Stimulated activated CD4-positive, alpha-beta T cell treated with anti-CD3 and anti-CD28 coated beads, Interleukin-15, amount 100 ng/mL, for 48 hours (primary cell): ENCODE measurements around the gene RFPL1.
A peak's percentile ranks its signal among the peaks of the same experiment; 100 is the strongest.
"Not testable (repeated sequence)": the region's sequence is repeated elsewhere in the genome, so short reads cannot be mapped to it uniquely, and the experiment has no call there.

ENCODE experiments used
- DNase-seq, 2 donors: peaks; one replicate each; pipeline ENCODE4 v3.0.0-alpha.2; 2020; ENCODE audit warnings: low read depth in 2 of 2

RFPL1 gene

DNA sequence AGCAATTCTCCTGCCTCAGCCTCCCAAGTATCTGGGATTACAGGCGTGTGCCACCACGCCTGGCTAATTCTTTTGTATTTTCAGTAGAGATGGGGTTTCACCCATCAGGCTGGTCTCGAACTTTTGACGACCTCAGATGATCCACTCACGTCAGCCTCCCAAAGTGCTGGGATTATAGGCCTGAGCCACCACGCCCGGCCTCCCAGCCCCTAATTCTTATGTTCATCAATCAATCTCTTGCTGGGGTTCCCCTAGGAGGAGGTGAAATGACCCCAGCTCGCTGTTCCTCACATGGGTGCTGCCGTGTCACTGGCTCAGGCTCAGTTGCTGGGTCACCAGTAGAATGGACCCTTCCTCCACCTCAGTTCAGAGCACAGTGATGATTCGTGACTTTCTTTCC is at the start of gene RFPL1:
Gene RFPL1 (plus strand): TSS at position 301 of the 400 bp plus-strand sequence.
- DNase-seq = not testable (repeated sequence)

DNA sequence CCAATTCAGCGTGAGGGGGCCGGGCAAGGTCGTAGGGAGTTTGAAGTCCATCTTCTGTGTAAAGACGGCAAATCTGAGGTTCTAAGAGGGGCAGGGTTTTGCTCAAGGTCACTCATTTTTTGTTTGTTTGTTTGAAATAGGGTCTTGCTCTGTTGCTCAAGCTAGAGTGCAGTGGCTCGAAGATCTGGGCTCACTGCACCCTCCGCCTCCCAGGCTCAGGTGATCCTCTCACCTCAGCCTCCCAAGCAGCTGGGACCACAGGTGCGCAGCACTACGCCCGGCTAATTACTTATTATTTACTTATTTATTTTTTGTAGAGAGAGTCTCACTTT is 49.7 kb upstream of the RFPL1 start:
- no peak for DNase-seq

DNA sequence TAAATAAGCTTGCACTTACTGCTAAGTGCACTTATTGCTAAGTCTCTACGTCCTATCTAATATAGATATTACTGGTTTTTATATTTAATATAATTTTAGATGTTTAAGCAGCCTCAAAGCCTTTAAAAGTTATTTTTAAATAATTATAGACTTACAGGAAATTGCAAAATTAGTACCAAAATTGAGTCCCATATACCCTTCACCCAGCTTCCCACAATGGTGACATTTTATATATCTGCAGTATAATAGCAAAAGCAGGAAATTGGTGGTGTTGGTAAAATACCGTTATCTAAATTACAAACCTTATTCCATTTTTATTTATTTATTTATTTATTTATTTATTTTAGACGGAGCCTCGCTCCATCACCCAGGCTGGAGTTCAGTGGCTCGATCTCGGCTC is 48.1 kb upstream of the RFPL1 start:
- no peak for DNase-seq

DNA sequence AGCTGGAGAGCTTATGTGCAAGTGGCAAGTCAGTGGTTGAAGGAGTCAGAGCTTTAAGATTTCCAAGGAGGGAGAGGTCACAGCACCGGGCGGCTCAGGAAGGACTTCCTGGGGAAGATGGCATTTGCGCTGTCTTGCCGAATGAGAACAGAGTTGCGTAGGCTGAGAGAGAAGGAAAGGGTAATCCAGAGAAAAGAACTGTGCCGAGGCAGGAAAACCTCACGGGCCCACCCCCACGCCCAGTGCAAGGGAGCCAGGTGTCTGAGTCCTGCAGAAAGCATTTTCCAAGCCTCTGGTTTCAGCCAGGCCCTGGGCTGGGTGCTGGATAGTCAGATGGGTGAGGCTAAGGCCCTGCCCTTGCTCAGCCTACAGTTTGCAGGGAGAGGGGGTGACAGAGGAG is 46.8 kb upstream of the RFPL1 start:
- no peak for DNase-seq

DNA sequence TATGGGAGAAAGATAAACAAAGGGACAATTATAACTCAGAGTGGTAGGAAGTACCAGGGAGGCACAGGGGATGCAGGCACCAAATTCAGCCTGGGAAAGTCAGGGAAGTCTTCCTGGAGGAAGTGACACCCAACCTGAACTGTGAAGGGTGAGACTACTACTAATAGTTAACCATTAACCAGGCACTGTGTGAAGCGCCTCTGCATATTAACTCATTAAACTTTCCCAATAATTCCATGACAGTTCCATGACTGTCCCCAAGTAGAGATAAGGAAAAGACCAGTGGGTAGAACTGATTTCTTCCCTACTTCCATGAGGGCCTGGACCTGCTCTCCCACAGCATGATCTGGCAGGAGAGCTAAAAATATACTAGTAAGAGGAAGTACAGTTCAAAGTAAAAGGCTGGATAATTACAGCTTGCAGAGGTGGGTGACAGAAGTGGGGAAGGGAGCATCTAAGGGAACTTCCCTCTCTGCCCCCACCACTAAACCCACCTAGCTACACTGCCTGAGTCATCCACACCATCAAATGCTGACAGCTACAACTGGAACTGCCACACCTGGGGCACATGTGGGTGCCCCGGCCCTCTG is 45.3 kb upstream of the RFPL1 start:
- DNase-seq = no peak

DNA sequence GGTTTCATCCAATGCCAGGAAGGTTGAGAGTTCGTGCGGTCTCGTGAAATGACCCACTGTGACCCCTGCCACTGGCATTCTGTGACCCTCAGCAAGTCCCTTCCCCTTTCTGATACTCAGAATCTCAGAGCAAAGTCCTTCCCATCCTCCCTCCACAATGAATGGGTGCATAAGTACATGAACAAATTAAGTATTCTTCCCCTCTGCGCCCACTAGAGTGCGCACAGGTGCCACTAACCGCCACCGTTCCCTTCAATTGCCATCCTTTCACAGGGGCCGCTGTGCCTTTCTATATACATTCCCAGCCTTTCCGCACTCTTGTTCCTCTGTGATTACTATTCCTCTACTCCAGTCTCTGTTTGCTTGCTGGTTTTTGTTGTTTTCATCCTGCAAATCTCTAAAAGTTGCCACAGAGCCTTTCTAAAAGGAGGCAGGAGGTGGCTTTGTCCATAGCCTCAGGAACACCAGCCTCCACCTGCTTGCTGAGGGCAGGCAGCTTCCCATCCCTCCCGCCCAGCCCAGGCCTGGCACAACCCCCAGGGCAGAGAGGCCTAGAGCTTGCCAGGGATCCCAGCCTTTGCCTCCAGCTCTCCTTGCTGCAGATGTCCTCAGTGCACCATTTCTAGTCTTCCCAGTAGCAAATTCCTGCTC is 43.3 kb upstream of the RFPL1 start:
- peak; percentile 32 to 50 for DNase-seq

DNA sequence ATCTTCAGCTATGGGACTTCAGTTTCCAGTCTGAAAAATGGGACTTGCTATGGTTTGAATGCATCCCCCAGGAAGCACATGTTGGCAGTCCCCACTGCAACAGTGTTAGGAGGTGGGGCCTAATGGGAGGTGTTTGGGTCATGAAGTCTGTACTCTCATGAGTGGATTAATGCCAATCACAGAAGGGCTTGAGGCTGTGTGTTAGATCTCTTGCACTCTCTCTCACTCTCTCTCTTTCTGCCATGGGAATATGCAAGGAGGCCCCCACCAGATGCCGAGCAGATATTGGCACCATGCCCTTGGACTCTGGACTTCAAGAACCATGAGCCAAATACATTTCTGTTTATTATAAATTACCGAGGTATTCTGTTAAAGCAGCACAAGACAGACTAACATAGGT is 42.3 kb upstream of the RFPL1 start:
- DNase-seq = no peak

DNA sequence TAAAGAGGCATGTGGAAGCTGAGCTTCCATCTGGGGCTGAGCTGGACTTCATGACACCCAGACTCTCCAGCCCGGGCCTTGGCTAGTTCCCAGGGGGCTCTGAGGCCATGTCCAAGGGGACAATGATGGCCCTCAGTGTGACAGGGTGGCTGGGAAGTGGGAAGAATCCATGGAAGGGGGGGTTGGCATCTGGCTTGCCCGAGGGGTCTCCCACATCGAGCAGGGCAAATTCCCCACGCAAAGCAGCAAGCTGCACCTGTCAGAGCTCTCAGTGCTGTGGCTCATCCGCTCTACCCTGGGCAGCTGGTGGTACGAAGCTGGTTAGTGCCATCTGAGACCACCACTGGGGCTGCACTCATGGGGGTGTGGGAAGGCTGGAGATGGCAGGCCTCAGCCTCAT is 40.6 kb upstream of the RFPL1 start:
- DNase-seq = no peak

DNA sequence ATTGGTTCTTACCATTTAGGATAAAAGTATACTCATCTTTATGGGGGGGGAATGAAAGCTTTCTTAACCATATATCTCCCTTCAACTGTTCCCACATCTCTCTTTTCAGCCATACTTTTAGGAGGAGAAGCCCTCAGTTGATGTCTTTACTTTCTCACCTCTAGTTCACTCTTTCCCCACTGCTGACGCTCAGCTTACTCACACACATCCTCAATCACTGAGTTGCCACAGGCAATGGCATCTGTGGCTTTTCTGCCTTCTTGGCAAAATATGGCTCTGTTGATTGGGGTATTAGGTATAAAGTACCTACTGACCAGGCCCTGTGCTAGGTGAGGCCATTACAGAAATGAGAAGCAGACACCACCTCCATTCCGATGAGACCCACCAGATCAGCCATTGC is 37.8 kb upstream of the RFPL1 start:
- no peak for DNase-seq

DNA sequence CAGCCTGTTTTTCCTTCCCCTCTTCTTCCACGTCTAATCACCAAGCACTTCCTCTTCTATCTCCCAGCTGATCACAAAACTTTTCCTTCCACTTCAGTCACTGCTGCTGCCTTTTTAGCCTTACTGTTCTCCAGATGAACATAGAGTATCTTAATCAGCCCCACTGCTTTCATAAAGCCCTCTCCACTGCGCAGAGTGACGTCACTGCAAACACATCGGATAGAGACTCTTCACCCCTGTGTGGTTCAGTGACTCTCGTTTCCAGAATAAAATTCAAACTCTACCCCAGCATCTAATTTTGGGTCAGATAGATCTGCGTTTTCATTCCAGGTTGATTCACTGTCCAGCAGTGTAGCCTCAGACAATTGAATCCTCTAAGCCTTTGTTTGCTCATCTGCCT is 36.8 kb upstream of the RFPL1 start:
- DNase-seq = not testable (repeated sequence)

DNA sequence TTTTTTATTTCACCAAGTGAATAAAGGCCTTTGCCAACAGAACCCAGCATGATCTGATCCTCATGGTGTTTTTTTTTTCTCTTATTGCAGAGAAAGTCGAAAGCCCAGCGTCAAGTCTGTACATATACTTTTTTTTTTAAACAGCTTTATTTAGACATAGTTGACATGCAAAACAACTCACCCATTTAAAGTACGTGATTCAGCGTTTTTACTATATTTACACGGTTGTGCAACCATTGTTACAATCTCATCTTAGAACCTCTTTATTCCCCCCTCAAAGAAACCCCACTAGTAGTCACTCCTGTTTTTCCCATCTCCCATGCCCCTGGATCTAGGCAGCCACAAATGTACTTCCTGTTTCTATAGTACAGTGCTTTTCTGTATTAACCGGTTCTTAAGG is 29.4 kb upstream of the RFPL1 start:
- no peak for DNase-seq

DNA sequence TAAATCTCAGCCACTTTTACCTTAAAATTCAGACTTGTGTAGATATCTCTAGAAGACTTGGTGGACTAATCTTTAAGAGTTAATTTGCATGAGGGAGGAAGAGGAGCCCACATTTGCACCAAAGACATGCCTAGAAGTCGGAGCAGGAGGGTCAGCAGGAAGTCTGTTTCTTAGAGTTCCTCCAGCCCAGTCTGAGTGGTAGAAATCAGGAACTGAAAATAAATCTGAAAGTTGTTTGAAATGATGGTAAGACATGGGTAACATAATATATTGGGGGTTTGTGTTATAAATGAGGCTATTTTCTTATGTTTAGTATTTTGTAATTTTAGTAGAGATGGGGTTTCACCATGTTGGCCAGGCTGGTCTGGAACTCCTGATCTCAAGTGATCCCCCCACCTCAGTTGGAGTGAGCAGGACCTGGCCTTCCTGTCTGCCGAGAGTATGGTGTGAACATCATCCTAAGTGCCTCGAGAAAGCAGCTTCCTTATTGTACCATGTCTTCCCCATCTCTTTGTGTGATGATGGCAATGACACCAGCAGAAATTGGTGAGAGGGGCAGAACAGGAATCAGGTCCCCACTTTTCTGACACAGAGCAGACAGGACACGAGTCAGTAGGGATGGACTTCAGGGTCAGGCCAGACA is 26.7 kb upstream of the RFPL1 start:
- DNase-seq = not testable (repeated sequence)

DNA sequence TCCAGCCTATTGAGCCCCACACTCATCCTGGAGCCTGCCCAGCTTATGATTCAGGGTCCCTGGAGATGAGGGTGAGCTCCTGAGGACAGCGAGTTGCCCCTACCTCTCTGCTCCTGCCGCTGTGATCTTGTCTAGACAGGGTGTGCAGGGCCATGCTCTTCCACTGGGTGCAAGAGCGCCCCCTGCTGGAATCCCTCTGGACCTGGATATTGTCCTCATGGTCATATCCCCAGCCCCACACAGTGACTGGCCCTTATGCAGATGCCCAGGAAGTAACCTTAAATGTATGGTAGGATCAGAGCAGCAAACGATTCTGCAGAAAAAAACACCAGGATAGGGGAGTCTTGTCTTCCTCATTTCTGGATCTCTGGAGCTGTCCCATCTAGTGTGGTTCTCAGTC is 25.6 kb upstream of the RFPL1 start:
- DNase-seq = not testable (repeated sequence)

DNA sequence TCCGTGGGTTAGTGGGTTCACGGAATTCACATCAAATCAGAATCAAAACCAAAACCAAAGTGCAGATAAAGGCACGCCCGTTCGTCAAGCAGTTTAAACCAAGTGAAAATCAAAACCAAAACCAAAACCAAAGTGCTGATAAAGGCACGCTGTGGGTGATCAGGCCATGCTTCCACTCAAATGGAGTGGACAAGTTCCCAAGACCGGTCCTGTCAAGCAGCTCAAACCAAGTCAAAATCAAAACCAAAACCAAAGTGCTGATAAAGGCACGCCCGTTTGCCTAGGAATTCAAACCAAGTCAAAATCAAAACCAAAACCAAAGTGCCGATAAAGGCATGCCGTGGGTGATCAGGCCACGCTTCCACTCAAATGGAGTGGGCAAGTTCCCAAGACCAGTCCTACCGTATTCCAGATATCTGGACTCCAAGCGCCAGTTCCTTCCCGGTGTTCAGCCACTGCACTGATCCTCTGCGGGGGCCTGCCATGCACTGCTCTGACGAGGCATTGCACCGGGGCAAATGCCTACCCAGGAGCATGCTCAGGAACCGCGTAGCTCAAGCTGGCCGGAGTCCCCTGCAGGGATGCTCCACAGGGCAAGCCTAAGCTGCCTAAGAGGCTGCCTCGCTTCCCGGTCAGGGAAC is 23.3 kb upstream of the RFPL1 start:
- peak; percentile 32 to 46 for DNase-seq

DNA sequence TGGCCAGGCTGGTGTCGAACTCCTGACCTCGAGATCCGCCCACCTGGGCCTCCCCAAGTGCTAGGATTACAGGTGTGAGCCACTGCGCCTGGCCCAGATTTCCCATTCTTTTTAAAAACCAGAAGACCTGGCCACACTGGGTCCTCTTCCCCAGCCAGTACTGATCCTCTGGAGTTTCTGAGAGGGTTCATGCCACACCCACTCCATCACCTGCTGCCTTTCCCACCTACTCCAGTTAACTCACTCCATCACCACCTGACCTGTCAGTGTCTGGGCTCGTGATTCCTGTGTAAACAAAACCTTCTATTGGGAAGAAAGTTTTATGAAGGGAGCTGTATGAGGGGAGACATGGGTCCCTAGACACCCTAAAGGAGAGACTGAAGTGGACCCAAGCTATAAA is 19.7 kb upstream of the RFPL1 start:
- not testable (repeated sequence) for DNase-seq

DNA sequence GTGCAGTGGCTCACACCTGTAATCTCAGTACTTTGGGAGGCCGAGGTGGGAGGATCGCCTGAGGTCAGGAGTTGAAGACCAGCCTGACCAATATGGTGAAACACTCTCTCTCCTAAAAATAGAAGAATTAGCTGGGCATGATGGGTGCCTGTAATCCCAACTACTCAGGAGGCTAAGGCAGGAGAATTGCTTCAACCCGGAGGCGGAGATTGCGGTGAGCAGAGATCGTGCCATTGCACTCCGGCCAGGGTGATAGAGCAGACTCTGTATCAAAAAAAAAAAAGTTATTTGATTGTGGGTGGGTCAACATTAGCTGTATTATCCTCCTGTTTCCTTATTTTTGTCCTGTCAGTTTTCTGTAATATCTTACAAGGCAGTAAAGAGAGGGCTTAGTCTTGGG is 11.9 kb upstream of the RFPL1 start:
- DNase-seq = no peak

DNA sequence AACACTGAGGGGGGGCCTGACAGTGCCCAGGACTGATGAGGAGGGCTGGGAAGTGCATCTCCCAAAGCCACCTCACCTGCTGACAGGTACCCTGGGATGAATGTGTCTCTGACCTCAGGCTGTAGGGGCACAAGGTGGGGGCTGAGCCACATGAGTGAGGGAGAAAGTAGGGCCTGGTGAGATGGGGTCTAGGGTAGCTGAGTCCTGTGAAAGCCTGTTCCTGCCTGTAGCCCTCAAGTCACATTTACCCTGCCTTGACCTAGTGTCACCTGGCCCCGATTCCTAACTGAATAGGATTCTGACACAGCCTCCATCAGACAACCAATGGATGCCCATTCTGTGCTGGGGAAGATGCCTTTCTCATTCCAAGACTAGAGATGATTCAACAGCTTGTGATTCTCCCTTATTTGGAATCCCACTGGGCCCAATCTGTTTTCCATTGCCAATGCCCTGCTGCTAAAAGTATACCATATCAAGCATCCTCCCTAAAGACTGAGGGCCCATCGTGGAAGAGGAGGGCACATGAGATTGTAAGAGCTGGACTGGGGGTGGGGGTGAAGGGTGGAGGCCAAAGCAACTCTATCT is 11.1 kb upstream of the RFPL1 start:
- no peak for DNase-seq

DNA sequence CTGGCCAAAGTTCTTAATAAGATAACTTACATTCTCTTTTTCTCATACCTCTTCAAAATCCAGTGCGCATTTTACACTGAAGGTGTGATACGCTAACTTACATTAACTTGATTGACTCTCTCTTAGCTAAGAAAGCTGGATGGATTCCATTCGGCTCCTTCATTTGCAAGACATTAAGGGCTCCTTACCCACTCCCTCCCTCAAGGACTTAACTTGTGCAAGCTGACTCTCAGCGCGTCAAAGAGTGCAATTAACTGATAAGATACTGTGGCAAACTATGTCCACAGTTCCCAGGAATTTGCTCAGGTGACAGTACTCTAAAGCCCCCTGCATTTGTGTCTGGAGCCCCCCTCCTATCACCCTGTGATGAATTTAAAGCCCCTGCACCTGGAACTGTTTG is 6.4 kb upstream of the RFPL1 start:
- DNase-seq = no peak

DNA sequence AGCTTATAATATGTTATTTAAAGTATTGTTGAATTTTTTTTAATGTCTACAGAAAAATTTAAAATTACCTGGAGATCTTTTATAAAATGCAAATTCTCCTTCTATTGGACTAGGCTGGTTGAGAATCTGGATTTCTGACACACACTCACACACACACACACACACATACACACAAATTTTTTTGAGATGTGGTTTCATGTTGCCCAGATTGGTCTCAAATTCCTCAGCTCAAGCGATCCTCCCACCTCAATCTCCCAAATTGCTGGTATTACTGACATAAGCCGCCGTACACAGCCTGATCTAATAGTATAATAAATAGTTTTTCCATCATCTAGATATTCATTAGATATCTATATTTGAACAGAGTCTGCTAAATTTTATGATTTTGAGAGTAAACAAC is 4.5 kb upstream of the RFPL1 start:
- DNase-seq = no peak

DNA sequence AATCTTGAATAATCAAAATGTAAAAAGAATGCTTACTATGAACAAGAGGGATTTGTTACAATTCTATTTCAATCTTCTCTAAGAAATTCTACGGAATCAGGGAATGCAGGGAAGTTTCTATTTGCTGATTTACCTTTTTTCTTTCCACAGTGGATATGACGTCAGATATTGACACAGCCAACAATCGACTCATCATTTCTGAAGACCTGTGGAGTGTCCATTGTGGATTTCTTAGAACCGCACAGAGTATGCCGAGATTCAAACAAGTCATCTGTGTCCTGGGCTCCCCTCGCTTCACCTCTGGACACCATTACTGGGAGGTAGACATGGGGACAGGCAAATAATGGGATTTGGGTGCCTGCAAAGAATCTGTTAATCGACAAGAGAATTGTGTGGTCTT is 4.1 kb upstream of the RFPL1 start:
- DNase-seq = no peak

DNA sequence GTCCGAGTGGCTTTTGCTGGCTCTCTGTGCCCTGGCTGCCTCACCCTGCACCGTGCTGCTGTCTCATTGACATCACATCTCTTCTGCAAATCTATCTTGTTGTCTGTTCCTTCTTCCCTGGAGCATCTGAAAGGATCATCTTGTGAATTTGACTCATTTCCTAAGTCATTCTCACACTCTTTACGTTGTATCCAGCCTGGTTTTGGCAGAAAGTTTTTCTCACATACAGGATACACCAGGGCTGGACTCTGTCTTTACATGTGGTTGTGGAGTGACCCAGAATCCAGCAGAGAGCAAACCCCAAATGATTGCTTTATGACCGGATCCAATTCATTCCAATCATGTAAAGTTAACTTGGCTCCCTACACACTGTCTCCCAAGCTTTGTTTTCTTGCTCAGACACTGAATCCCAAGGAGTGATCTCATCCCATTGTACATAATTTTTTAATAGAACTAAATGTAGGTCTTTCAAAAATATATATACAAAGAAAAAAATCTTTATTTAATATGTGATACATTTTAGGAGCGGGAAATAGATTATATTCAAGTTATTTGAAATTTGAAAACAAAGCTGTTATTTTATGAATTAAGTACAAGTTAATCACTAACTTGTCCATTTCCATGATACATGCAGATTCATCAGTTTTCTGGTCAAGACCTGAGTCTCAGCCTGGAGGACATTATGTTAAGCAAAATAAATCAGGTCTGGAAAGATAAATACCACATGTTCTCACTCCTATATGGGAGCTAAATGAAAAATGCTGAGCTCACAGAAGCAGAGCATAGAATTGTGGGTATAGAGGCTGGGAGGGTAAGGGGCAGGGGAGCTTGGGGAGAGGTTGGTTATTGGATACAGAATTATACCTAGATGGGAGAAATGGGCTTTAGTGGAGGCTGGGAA is 2.9 kb upstream of the RFPL1 start:
- DNase-seq = no peak

DNA sequence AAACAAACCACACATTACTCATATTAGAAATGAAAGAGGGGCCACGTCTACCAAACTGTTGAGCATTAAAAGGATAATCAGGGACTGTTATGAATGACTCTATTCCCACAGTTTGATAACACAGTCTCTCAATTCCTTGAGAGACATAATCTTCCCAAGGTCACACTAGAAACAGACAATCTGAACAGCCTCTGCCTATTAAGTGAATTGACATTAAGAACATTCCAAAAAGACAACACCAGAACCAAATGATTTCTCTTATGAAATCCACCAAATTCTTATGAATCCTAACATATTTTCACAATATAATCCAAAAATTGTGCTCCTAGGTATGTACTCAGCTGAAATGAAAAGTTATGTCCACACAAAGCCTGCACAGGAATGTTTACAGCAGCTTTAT is 4.6 kb downstream of the RFPL1 start:
- no peak for DNase-seq
